ENCODE measurements around the gene CRTAC1.

GRCh38 chr10:97858001-97858439, 172.4 kb downstream of the CRTAC1 start:
- TF ChIP-seq ZFP30 (CRISPR knock-in tag; IDR thresholded peaks at IDR 0.05) (no peak), PATZ1 (CRISPR knock-in tag; IDR thresholded peaks at IDR 0.05; ENCODE audit: borderline replicate concordance) (no peak), ESRRG (CRISPR knock-in tag; IDR thresholded peaks at IDR 0.05) (no peak), CREB5 (CRISPR knock-in tag; IDR thresholded peaks at IDR 0.05; ENCODE audit: low read depth) (no peak), BACH2 (CRISPR knock-in tag; IDR thresholded peaks at IDR 0.05; ENCODE audit: borderline replicate concordance) (no peak), ARNTL (CRISPR knock-in tag; IDR thresholded peaks at IDR 0.05; ENCODE audit: borderline replicate concordance, low read depth) (no peak)

All from SK-N-SH treated with all-trans-retinoic acid at 6 μM for 48 hours (cell line).